NCI-H526 (cell line): ENCODE results near the gene C5orf58.

ENCODE experiments used
- DNase-seq, 2 experiments: peaks; one replicate each; lab custom pipeline; 2025; lab: John Stamatoyannopoulos, UW

The C5orf58 gene

DNA sequence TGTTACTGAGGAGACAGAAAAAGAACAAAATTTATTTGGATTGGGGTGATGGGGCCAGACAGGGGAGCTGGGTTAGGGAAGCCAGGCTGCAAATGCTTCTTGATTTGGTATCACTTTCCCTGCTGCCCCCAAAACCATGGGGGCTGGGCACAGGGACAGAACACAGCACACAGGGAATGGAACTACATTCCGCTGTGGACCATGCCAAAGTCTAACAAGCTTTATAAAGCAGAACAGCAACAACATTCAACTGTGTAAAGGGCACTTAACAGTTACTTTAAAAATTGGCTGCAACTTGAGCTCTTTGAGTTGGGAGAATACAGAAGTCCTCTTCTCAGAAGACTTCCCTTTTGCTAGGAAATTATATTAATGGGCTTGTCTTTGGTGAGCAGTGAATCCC is 23.8 kb downstream of the C5orf58 start:
- no peak for DNase-seq

DNA sequence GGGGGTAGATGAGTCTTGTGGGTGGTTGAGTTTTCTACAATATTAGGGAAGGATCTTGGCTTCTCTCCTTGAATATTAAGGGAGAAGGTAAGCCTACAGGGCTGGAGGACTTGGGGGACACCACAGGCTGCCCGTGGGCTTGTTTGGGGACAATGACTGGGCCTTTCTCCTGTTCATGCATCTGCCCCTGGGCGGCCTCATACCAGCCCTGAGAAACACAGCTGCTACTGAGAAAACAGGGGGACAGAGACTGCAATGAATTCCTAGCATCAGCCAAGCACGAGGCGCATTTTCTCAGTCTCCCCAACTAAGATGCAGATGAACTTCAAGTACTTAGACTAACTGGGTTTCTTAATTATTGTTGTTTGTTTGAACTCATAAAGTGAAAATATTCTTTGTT is 24.6 kb downstream of the C5orf58 start:
- no peak for DNase-seq

DNA sequence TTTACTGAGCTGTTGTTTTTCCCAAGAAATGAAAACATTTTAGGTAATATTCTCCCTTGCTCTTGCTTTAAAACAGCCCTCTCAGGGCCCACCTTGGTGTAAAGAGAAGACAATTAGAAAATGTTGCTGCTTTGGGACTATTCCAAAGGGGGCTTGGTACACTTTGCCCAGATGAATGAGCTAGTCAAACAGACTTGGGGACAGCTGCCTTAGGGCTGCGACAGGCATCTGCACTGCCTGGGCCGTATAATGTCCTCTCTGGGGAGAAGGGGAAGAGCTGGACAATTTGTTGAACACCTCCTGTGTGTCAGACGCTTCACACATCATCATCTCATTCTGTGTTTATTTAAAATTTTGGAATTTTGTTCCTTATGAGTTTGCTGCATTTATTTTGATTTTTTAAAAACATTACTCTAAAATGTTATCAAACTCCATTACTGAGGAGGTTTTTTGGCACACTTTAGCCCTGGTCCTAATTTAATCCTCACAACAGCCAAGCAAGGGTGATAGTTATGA is 28.8 kb downstream of the C5orf58 start:
- no peak for DNase-seq

DNA sequence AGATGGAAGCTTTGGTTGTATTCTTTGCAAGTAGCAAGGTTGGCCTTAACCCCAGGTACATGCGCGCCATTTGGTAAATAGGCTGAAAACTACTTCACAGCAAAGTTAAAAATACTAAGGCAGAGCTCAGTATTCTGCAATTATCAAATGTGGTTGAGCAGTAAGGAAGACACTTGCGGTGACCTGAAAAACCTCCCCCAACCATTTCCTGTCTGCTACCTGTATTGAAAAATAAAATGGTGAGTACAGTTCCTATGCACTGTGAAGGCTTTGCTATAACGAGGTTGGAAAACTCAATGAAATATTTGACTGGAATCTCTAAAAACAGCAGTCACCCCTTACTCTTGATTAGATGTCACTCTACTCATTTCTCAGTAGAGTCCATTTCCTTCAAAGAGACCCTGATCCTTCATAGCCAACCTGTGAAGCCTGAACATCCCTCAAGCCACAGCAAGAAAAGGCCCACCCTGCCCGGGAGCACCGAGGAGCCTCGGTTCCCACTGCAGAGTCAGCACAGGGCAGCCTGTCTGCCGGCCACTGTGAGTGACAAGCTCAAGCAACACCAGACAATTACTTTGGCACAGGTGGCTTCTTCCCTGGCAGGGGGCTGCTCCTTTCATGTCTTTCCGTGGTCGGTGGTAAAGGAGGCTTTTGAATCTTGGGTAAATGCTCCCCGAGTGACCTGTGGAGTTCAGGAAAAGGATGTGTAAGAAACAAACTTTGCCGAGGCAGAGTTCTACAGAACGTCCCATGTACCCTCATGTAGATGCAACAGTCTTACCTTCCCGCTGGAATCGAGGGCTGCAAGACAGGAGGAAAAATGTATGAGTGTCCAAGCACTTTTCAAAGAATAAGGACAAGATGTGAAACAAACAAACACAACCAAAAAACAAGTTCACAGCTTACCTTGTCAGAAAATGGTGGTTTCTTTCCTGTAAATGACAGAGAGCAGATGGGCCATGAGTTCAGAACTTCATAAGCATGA is 29.6 kb downstream of the C5orf58 start:
- no peak for DNase-seq

DNA sequence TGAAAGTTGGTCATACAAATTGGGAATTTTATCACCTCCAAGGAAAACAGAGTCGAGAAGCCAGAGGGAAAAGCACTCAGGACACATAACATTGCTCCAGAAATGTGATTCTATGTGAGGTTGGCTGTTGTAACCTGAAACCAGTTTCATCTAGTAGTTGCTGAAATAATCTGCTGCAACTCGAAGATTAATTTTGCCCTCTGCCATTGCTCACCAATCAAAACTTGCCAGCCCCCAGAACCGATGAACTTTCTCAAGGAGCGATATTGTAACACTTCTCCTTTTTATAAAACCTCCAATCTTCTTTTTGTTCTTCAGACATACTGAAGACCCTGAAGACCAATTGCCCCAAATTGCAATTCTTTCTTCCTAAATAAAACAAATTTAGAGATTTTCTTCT is 31.1 kb downstream of the C5orf58 start:
- peak in 1 of 2 experiments; percentile 21 for DNase-seq

DNA sequence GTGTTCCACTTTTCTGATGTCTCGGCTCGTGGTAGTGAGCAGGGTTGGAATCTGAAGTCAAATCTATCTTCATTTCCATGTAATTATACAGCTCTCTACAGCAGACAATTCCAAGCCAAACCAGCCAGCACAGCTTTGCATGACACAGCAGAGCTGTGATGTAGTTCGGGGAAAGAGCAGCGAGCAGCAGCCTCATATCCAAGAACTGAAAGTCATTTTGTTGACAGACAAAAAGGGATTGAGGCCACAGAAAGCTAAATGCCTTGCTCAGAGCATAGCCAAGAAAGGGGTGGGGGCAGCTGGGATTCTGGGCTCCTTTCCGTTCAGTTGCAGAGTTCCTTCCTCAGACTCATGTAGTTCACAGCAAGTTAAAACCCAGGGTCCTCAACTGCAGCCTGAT is 32.7 kb downstream of the C5orf58 start:
- DNase-seq = peak; percentile 91 to 93

DNA sequence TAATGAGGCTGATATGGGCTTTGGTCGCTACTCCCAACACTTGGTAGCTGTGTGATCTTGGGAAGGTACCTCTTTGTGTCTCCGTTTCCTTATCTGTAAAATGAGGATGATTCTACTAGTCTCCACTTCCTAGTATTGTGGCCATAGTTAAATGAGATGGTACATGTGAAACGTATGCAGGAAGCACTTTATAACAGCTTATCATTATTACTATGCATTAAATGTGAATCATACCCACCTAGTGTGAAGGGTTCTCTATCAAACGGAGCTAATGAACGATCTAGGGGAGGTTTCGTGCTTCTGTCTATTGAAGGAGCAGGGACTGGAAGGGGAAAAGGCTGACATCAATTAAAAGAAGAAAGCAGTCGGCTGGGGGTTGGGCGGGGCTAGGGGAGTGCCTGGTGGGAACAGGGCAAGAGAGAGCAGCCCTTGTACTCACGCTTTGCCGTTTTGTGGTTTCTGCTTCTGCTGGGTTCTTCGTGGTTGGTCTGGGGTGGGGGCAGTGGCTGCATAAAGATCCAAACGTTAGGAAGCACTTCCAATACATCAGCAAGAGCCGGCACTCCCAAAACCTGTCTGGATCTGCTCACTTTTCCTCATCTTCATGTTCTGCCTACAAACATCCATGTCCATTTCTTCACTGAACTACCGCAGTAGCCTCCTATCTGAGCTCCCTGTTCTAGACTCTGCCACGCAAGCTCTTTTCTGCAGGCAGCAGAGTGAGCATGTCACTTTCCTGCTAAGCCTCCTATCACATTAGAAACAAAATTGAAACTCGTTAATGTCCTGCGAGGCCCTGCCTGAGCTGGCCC is 34.0 kb downstream of the C5orf58 start:
- peak in 1 of 2 experiments; percentile 60 for DNase-seq

DNA sequence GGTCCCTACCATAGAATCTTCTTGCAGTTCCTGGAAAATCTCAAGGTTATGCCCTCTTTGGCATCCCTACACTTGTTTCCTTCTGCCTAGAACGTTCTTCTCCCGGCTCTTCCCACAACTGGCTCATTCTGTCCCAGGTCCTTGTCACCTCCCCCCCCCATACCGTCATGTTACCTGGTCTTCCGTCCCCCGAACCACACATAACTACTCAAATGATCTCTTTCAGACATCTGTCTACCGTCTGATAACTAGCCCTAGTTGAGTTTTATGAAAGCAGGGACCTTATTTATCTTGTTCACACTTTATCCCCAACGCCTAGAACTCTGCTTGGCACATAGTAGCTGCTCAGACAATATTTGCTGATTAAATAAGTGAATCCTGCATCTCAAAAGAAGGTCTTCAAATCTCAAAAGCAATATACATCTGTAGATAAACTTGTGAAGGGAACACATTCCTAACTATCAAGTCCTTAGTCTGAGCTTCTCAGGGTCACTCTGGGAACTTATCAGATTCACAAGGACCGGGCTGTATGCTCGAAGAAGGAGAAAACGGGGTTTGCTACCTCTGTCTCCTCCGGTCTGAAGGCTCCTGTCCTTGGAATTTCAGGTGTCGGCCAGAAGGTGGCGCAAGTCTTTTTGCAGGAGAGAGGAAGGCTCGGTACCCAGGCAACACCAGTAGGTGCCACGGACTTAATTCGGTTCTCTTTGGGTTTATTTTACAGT is 34.8 kb downstream of the C5orf58 start:
- DNase-seq = peak; percentile 79 to 84

DNA sequence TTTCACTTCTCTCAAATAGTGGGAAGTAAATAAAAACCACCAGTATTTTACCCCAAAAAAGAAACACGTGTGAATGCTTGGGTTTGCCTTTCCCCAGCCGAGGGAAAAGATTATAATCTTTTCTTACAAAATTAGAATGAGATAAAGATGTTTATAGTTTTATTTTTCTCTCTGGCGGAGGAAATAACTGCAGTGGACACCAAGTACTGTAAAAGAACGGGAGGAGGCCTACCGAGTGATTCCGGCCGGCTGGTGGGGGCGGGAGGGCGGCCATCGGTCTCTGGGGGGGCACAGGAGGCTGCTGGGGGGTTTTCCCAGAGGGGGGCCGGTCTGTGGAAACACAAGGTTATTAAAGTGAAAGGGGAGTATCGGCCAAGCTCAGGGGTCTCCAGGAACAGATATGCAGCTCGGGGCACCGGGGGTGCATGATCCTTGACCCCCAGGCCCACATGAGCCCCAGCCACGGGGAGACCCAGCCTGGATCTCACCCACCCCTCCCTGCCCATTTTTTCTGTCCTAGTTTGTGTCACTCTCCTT is 35.4 kb downstream of the C5orf58 start:
- DNase-seq = no peak

DNA sequence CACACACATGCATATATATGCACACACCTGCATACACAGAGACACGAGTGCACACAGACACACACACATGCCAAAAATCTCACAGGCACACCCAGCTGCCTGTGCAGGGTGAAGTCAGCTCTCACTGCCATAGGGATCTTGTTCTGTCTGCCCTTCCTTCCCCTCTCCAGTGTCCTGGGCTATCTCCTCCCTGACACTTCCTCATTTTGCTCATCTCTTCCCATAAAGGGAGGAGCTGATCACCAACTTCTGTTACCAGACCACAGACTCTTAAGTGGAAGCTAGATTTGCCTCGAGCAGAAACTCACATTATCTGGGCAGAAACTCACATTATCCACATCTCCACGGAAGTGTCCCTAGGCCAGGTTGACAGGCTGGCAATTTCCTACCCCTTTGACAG is 36.1 kb downstream of the C5orf58 start:
- no peak for DNase-seq

DNA sequence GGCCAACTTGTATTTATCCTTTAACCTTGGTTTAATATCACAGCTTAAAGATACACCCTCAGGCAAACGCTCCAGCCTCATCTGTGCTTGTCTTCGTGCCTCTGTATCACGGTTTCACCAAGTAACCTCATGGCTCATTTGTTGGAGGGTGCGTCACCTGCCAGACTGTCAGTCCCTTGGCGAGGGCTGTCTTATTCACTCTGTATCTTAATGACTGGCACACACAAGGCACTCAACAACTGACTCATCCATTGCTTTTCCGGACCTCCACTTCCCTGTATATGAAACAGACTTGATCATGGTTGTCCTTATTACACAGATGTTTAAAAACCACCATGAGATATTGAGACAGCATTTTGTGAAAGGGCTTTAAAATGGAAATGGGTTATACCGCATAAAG is 36.8 kb downstream of the C5orf58 start:
- DNase-seq = no peak

DNA sequence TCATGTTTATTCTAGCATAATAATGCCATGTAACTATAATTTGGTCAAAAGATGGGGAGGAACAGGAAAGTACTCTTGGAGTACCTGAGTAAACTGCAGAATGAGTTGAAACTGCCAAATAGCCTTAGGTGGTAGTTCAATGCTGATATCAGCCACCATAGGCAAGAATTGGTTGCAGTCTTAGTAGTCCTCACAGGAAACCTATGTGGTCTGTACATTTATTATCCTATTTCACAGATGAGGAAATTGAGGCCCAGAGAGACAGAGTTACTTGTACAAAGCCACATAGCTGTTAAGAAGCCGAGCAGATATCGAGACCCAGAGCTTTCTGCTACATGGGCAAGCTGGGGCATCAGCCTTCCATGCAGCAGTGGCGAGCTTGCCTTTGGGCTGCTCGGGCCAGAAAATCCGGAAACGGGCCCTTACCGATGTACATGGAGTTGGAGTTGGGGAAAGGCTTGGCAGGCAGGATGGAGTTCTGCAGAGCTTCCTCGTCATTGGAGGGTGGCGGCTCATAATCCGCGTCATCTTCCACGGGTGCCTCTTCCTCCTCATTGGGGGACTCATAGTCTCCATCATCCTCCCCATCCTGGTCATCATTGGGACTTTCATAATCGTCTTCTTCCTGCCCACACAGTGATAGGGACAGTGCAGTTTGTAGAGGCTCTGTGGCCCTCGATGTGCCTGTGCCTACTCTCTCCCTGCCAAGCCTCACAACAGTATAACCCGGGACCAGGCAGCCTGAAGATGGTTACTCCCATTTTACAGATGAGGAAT is 37.7 kb downstream of the C5orf58 start:
- no peak for DNase-seq

DNA sequence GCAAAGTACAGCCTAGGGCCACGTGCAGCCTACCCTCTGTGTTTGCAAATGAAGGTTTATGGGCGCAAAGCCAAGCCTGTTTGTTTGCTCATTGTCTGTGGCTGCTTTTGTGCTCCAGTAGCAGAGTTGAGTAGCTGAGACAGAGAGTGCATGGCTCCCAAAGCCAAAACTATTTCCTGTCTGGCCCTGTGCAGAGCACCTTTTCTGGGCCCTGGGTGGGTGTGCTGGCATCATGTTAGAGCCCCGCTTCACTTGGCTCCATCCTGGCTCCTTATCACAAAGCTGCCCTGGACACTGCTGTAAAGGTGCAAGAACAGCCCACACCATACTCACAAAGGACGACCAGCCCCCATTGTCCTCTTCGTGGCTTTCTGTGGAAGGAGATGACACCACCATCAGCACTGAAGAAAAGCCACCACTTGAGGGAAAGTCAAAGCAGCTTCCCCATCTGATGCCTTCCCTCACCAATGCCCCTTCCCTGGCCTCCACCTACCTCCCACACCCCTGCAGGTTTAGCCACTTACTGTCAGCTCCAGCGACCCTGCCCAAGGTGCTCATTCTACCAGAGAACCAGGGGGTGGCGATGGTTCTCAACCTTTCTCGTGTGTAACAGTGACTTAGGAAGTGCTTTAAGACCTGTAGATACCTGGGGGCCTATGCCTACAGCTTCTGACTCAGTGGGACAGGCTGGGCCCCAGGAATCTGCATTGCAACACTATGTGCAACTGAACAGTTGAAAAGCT is 41.4 kb downstream of the C5orf58 start:
- peak; percentile 76 to 84 for DNase-seq

DNA sequence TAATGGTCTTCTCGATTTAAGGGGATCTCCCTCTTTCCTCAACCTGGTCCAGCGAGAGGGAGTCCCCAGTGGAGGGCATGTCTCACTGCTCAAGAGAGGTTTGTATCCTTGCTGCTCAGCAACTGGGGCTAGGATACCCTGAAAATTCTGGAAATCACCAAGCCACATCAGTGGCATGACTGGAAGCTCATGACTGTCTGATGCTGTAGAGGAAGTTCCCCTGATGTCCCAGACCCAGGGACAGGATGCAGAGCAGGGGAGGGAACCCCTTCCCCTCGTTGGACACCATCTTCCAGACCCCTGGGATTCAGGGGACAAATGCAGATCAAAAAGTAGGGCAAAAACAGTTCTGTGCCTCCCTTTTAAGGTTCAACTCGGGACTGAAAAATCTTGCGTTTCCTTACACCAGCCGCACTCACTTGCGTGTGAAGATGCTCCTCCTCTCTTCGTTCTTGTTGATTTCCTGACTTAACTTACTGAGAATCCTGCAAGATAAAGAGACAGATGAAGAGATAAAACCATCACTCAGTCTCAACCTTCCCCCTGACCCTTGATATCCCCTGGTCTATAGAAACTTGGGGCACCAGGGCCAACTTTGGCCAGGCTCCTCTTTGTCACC is 42.7 kb downstream of the C5orf58 start:
- DNase-seq = no peak

DNA sequence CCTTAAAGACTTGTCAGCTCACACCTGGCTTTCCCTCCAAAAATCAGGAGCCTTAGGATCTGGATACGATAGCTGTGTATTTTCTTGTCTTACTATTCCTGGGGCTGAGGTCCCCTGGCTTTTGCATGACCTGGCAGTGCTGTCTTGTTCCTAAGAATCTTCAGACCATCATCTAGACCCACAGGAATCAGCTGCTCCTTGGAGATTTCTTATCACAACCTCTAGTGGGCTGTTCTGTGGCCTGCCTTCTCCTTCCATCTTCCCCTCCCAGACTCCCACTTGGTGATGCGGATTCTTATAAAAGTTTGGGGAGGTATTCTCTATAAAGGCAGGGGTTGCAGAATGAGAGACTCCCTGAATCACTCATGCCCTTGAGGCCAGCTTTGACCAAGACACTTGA is 43.4 kb downstream of the C5orf58 start:
- no peak for DNase-seq

DNA sequence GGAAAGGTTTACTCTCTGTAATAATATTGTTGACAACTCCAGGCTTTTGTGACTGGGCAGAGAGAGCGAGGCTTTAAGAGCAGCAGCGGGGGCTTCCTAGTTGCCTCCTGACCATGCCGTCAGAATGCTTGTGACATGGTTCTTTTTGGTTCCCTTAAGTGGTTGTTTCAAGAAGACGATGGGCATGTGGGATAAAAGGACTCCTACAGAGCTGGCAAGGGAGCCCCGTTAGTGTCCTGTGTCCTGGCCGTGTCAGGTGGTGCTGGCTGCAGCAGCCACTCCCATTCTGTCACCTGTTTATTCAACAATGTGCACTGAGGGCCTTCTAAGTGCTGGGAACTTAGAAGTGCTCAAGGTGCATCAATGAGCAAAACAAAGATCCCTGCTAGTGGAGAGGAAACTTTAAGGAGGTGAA is 45.1 kb downstream of the C5orf58 start:
- DNase-seq = no peak

DNA sequence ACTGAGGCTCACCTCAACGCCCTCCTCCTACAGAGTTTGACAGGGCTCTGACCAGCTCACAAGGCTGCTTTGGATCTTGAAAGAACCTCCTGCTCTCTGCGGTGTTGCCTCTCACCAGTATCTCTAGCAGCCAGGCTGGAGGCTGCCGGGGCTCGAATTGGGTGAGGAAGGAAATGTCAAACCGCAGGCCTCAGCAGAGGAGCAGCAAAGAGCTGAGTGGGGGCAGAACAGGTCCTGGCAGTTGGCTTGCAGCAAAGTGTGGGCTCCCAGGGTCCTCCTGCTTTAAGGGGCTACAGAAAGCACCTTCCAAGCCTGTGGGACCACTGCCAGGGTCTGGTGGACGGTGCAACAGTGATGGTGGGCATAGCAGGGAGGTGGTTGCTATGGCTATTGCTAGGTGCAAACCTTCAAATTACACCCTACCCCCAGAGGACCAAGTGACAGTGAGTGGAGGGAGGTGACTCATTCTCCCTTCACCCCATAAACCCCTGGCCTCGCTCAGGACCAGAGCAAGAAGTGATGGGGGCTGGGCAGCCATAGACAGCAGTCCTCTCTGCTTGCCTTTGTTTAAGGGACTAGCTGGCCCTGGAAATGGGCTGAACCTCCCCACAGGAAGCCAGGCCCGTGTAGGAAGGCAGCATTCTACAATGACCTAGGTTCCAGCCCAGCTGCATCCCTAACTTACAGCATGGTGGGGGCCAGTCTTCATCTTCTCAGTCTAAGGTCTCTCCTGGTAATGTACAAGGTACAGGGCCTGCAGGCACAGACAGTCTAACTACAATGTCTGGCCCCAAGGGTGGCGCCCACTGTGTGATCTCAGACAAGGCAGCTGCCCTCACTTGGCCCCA is 46.0 kb downstream of the C5orf58 start:
- no peak for DNase-seq

DNA sequence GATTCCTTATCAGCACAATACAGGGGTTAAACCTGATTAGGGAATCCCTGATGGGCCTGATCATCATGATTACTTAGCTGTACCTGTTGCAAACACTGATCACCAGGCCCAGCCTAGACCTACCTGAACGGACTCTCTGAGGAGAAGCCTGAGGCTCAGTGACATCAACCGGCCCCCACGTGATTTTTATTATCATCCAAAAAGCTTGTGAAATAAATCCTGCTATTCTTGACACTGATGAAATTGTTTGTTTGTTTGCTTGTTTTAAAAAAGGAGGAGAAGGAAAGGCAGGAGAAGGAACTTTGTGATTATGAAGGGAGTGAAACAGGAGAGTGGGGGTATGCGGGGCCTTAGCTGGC is 46.7 kb downstream of the C5orf58 start:
- no peak for DNase-seq

DNA sequence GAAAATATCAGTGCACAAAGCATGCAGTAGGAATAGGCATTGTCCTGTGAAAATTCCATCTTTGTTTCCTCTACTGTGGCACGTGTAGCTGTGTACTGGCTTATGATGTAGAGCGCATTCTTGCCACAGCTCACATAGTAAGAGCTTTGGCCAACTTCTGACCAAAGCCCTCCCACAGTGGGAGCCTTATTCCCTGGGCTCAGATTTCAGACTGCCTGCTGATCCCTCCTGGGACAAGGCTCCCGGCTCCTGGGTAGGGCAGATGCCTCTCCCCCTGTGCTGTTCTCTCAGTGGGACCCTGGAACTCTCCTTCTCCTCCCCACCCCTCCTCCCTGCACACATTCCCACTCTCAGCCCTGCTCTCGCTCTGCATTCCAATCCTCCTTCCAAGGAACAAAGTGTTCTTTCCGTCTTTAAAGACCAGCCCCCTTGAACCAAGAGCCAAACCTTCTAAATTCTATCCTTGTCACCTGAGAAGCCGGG is 47.3 kb downstream of the C5orf58 start:
- DNase-seq = no peak
